Activated gamma-delta T cell treated with Interleukin-2 at 50 U/mL for 16 hours (primary cell): ENCODE measurements around the gene PAWR.
"Not testable (repeated sequence)": the region's sequence is repeated elsewhere in the genome, so short reads cannot be mapped to it uniquely, and the experiment has no call there.

Experiments used
- DNase-seq: peaks from one replicate; pipeline ENCODE4 v3.0.0-alpha.2; 2020

Gene PAWR

DNA sequence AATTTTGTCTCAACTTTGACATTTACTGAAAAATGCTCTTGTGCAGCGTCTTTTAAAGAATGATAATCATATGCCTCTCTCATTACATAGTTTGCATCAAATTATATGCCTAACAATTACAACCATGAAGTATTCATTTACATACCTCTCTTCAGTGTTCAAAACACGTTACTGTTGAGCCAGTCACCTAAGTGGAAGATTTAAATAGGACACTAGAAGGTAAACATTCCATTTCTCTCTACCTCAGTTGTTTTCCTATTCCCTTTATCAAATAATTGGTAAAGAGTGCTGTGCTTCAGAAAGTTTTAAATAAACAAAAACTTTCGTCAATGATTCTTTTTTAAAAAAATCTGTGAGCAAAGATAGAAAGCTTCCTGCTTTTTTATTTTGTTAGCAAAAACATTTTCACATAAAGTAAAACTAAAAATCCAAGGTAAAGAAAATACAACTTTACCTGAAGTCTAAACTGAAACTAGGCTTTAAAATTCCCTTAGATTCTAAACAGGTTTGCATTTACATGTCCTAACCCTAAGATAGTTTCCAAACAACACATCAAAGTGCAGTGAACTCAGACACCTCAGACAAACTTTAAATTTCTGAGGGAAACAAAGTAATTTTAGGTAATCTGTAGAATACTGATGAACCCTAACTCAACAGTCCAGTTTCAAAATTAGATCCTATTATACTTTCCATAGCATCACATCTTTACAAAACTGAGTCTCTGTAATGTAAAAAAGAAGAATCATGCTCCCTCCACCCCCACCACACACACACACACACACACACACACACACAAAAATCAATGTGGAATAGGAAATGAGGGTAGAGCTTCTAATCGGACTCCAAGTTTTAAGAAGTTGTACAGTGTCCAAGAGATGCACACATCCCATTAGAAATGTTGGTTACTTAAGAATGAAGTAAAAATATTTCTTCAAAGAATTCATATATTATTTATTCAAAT lies 46.2 kb downstream of the PAWR start:
- no peak for DNase-seq

DNA sequence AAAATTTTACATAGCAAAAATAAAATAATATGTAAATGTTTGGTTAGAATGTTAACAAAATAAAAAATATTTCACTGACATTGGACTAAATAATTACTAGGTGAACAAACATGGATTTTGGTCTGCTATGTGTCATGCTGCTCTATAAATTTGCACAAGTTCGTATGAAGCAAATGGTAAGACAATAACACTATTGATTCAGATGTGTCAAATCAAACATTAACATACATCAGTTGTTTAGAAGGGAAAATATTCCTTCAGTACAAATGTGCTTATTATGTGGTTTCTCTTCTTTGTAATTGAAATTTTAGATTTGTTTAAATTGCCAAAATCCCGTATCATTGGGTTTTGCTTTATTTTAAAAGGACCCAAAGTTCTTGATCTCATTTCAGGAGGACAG lies 46.9 kb downstream of the PAWR start:
- DNase-seq: no peak

DNA sequence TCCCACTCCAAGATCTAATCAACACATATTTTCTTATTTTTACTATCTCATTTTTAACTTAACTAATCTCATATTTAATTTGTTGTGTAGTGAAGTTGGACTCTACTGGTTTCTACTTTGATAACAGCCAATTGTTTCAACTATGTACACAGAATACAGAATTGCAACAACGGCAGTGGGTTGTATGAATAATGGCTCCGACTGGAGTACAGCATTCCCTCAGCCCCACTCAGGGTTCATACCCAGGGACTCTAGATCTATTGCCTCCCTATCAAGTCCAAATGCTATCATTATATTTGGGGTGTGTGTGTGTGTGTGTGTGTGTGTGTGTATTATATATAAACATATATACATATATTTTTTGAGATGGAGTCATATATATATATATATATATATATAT lies 52.3 kb downstream of the PAWR start:
- DNase-seq: no peak

- no peak for DNase-seq
Observed at GRCh38 chr12:79637093-79637492, 53.7 kb downstream of the PAWR start.

DNA sequence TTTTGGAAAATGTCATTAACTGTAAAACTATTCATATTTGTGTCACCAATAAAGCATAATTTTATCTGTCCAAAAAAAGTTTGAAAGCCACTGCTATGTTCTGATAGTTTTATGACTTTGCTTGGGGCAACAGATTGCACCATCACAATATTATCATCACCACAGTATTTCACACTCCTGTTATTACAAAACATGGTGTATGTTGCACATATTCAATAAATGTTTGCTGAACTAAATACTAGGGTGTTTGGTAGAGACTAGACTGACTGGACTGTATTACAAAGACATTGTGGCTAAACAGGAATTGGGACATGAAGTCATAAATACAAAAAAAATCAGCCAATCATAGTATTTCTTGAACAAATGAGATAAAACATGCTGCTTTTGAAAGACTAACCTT lies 55.1 kb downstream of the PAWR start:
- no peak for DNase-seq

DNA sequence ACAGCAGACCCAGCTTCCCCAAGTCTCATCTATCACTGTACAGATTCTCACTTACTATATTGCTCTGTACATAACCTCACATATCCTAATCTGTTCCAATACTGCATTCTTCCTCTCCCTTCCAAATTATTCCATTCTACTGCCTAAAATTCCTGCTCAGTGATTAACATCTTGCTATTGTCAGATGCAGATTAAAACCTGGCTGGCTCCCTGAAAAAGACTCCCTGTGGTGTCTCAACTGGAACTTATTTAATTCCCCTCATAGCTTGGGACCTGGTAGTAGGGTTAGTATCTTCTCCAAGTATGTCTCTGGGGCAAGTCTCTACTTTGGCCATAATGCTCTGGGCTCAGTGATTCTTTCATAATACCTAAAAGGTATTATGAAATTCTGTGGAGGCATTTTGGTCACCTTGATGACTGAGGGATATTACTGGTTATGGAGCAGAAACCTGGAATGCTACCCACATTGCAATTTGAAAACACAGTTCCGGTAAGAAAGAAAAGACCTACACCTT lies 55.8 kb downstream of the PAWR start:
- DNase-seq: no peak

GRCh38 chr12:79629561-79629960 lies 61.2 kb downstream of the PAWR start:
- DNase-seq: no peak

DNA sequence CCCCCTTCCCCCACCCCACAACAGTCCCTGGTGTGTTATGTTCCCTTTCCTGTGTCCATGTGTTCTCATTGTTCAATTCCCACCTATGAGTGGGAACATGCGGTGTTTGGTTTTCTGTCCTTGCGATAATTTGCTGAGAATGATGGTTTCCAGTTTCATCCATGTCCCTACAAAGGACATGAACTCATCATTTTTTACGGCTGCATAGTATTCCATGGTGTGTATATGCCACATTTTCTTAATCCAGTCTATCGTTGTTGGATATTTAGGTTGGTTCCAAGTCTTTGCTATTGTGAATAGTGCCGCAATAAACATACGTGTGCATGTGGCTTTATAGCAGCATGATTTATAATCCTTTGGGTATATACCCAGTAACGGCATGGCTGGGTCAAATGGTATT lies 64.0 kb downstream of the PAWR start:
- DNase-seq: not testable (repeated sequence)

GRCh38 chr12:79624378-79624777 lies 66.4 kb downstream of the PAWR start:
- DNase-seq: no peak

- DNase-seq: no peak
Observed at GRCh38 chr12:79619872-79620562, 70.7 kb downstream of the PAWR start.

GRCh38 chr12:79618848-79619404 lies 71.8 kb downstream of the PAWR start:
- no peak for DNase-seq

- DNase-seq: no peak
Observed at GRCh38 chr12:79617696-79618095, 73.1 kb downstream of the PAWR start.

DNA sequence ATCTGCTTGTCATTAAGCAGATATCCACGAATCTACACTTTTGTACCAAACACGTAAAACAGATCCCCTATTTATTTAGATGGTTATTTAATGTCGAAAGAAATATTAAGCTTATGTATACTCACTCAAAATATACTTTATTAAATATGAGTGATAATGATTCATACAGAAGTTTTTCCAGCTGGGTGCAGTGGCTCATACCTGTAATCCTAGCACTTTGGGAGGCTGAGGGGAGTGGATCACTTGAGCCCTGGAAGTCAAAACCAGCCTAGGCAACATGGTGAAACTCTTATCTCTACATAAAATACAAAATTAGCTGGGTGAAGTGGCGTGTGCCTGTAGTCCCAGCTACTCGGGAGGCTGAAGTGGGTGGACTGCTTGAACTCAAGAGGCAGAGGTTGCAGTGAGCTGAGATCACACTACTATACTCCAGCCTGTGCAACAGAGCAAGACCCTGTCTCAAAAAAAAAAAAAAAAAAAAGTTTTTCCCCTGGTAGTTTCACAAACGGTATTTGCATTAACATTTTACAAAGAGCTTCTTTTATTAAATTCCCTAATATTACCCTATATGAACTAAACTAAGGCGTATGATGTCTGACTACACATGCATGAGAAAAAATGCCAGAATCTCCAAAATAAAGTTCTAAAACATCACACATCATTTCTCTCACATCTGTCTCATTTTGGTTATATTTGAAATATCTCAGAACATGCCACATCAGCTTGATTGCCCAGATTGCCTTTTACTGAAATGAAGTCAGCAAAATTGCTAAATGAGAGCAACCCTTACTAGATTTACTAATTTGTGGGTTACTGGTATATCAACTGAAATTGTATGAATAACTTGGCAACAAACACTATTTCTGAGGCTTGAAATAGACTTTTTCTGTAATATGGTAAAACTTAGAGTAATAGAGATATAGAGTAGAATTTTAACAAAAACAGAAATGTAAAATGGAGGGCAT lies 74.9 kb downstream of the PAWR start:
- DNase-seq: no peak

DNA sequence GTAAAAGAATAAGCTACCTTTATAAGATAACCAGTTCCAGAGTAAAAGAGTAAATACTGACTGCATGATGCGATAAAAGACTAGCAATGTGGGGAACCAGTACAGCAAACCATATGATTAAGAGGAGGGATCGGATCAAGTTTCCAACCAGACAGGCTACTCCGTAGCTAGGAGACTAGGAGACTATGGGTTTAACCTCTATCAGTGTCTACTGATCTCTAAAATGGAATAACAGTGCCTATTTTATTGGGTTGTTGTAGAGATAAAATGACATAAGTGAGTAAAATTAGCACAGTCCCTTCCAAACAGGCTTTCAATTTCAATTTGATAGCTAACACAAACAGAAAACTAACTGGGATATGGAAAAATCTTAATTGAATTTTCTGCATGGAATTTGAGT lies 76.0 kb downstream of the PAWR start:
- DNase-seq: no peak

DNA sequence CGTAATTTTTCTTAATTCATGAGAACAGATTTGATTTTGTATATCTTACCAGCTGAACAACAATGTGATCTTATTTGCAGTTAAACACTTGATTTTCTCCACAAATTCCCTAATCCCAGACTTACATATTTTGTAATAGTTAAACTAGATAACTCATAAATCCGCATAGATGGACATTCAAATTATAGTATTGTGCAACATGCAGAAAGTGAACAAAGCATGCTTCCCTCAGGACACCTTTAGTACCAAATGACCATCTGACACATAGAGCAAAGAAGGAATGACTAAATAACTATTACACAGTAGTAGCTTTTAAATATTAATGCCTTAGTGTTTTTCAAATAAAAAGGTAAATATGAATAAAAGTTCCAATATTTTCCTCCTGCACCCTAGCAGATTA lies 88.9 kb downstream of the PAWR start:
- no peak for DNase-seq

DNA sequence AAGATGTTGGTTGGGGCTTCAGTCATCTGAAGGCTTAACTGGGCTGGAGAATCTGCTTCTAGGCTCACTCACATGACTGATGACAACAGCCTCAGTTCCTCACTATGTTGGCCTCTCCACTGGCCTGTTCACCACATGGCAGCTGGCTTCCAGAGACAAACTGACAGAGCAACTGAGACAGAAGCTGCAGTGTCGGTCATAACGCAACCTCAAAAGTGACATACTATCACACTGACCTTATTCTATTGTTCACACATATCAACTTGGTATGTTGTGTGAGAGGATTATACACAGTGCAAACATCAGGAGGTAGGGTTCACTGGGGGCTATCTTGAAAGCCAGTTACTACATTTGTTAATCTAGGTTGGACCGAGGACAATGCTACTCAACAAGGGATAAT lies 92.9 kb downstream of the PAWR start:
- DNase-seq: no peak

GRCh38 chr12:79596719-79597350 lies 93.9 kb downstream of the PAWR start:
- DNase-seq: no peak

GRCh38 chr12:79595273-79595672 lies 95.5 kb downstream of the PAWR start:
- DNase-seq: no peak

DNA sequence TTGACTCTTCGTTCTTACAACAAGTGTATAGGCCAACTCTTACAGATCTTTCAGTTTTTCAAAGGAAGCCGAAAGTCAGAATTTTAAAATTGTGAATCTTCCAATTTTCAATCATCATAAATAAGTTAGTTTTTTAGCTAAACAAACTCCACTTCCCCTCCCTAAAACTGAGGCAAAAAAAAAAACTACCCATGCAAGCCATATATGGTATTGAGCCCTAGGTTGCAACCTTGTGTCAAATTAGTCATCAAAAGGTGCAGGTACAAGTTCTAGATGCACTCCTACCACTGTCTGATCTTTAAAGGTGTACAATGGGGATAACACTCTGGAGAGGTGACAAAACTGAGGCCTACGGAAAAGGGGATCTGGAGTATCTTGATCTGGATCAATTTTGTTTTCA lies 97.9 kb downstream of the PAWR start:
- no peak for DNase-seq

DNA sequence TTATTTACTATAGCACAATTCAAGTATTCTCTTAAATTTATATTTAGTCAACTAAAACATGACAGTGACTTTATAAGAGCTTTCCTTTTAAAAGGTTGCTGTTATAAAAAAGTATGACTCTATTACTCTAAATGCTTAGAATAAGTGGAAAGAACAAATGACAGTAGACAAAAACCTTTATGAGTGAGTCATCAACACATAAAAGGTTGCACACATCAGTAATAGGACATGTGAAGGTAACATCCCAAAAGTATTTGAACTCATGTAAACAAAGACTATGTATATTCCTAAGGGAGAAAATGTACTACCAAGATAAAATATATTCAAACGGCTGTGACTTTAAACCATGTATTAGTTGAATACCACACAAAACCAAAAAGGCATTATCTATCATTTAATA lies 98.8 kb downstream of the PAWR start:
- no peak for DNase-seq

DNA sequence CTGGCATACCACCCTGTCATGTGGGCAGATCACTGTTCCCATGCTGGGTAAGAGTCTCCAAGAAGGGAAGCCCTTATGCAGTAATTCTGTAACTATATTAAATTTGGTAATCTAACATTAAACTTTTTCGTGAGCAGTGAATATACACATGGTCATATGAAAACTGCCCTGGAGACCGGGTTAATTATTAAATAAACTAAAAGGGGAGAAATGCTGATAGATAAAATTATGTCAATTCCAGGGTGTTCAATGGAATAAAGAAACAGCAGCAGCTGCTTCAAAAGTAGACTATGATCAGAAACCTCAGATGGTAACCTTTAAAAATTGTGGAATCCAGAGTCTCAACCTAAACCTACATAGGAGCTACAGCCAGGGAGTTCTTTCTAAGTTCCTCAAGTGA lies 100.0 kb downstream of the PAWR start:
- DNase-seq: no peak

GRCh38 chr12:79587368-79587767 lies 103.4 kb downstream of the PAWR start:
- no peak for DNase-seq
